Measurements from ENCODE around the gene IFNE.
"Not testable (repeated sequence)": the region's sequence is repeated elsewhere in the genome, so short reads cannot be mapped to it uniquely, and the experiment has no call there.

IFNE gene

GRCh38 chr9:21491756-21492155, 9.6 kb upstream of the IFNE start:
- DNase-seq: no peak

- DNase-seq: no peak
Observed at GRCh38 chr9:21481470-21482056, 550 bp downstream of the IFNE start.

- no peak for DNase-seq
Observed at GRCh38 chr9:21479152-21479702, 2.9 kb downstream of the IFNE start.

- no peak for DNase-seq
Observed at GRCh38 chr9:21477466-21477865, 4.6 kb downstream of the IFNE start.

- no peak for DNase-seq
Observed at GRCh38 chr9:21473236-21473635, 8.9 kb downstream of the IFNE start.

GRCh38 chr9:21470126-21470525, 12.0 kb downstream of the IFNE start:
- DNase-seq: no peak

GRCh38 chr9:21465859-21466518, 16.1 kb downstream of the IFNE start:
- no peak for DNase-seq

GRCh38 chr9:21465138-21465537, 17.0 kb downstream of the IFNE start:
- no peak for DNase-seq

- DNase-seq: no peak
Observed at GRCh38 chr9:21461377-21461776, 20.7 kb downstream of the IFNE start.

- no peak for DNase-seq
Observed at GRCh38 chr9:21455320-21455719, 26.8 kb downstream of the IFNE start.

GRCh38 chr9:21454149-21454548, 28.0 kb downstream of the IFNE start:
- DNase-seq: no peak

- no peak for DNase-seq
Observed at GRCh38 chr9:21452681-21453080, 29.4 kb downstream of the IFNE start.

- DNase-seq: no peak
Observed at GRCh38 chr9:21450733-21451394, 31.2 kb downstream of the IFNE start.

- not testable (repeated sequence) for DNase-seq
Observed at GRCh38 chr9:21449312-21449711, 32.8 kb downstream of the IFNE start.

- no peak for DNase-seq
Observed at GRCh38 chr9:21443849-21444625, 38.1 kb downstream of the IFNE start.

GRCh38 chr9:21440139-21440538, 42.0 kb downstream of the IFNE start, which contains the start of gene IFNA1:
Gene IFNA1, plus strand, starts transcription at chr9:21440439. Its CDS starts 69 bp downstream, at chr9:21440508.
- no peak for DNase-seq

- not testable (repeated sequence) for DNase-seq
Observed at GRCh38 chr9:21435015-21435383, 47.1 kb downstream of the IFNE start.

GRCh38 chr9:21434202-21435014, 47.7 kb downstream of the IFNE start:
- no peak for DNase-seq

GRCh38 chr9:21432672-21433425, 49.3 kb downstream of the IFNE start:
- DNase-seq: no peak
